SK-N-SH treated with all-trans-retinoic acid at 6 μM for 48 hours (cell line): ENCODE measurements around the gene SCGB1C2.

Experiments used
- ATAC-seq: fragments of 200-7000 bp; cut with Tn5 transposase; 3 replicates; pipeline ENCODE4 v1.9.1; 2020; ENCODE audit warnings: mild to moderate bottlenecking, moderate library complexity
- BACH2 ChIP-seq: fragments of 250-450 bp; sonication (Bioruptor Pico); IDR thresholded peaks from 2 replicates; pipeline ENCODE4 v1.9.0; 2021; ENCODE audit warnings: mild to moderate bottlenecking, borderline replicate concordance
- CSDC2 ChIP-seq: fragments of 250-450 bp; sonication (Bioruptor Pico); IDR thresholded peaks from 2 replicates; pipeline ENCODE4 v1.5.0; 2020; ENCODE audit warnings: mild to moderate bottlenecking, moderate library complexity
- ESRRG ChIP-seq: fragments of 250-450 bp; sonication (Bioruptor Pico); IDR thresholded peaks from 2 replicates; pipeline ENCODE4 v1.6.1; 2021; ENCODE audit warnings: mild to moderate bottlenecking
- GLIS3 ChIP-seq: fragments of 250-450 bp; sonication (Bioruptor Pico); IDR thresholded peaks from 2 replicates; pipeline ENCODE4 v1.5.0; 2020; ENCODE audit warnings: mild to moderate bottlenecking, moderate library complexity
- ISL1 ChIP-seq: fragments of 250-450 bp; sonication (Bioruptor Pico); IDR thresholded peaks from 2 replicates; pipeline ENCODE4 v2.1.2; 2022; ENCODE audit warnings: mild to moderate bottlenecking, moderate library complexity
- OSR1 ChIP-seq: fragments of 250-450 bp; sonication (Bioruptor Pico); IDR thresholded peaks from 2 replicates; pipeline ENCODE4 v1.8.0; 2022; ENCODE audit warnings: moderate library complexity, mild to moderate bottlenecking, inconsistent platforms
- PATZ1 ChIP-seq: fragments of 250-450 bp; sonication (Bioruptor Pico); IDR thresholded peaks from 2 replicates; pipeline ENCODE4 v1.8.0; 2020; ENCODE audit warnings: mild to moderate bottlenecking, moderate library complexity, borderline replicate concordance
- PPARA ChIP-seq: fragments of 250-450 bp; sonication (Bioruptor Pico); IDR thresholded peaks from 2 replicates; pipeline ENCODE4 v1.5.0; 2020; ENCODE audit warnings: mild to moderate bottlenecking, borderline replicate concordance
- RARB ChIP-seq: fragments of 250-450 bp; sonication (Bioruptor Pico); IDR thresholded peaks from 2 replicates; pipeline ENCODE4 v1.8.0; 2021; ENCODE audit warnings: mild to moderate bottlenecking, moderate library complexity
- SNAI2 ChIP-seq: fragments of 250-450 bp; sonication (Bioruptor Pico); IDR thresholded peaks from 2 replicates; pipeline ENCODE4 v1.5.0; 2020; ENCODE audit warnings: mild to moderate bottlenecking, moderate library complexity
- TCF4 ChIP-seq: fragments of 250-450 bp; sonication (Bioruptor Pico); IDR thresholded peaks from 2 replicates; pipeline ENCODE4 v1.8.0; 2021; ENCODE audit warnings: mild to moderate bottlenecking, moderate library complexity, borderline replicate concordance
- TOX ChIP-seq: fragments of 250-450 bp; sonication (Bioruptor Pico); IDR thresholded peaks from 2 replicates; pipeline ENCODE4 v1.8.0; 2021; ENCODE audit warnings: mild to moderate bottlenecking, moderate library complexity, borderline replicate concordance
- TSHZ2 ChIP-seq: fragments of 250-450 bp; sonication (Bioruptor Pico); IDR thresholded peaks from 2 replicates; pipeline ENCODE4 v1.5.0; 2020; ENCODE audit warnings: mild to moderate bottlenecking, moderate library complexity
- ZC3H10 ChIP-seq: fragments of 250-450 bp; sonication (Bioruptor Pico); IDR thresholded peaks from 2 replicates; pipeline ENCODE4 v1.5.1; 2021; ENCODE audit warnings: mild to moderate bottlenecking, moderate library complexity
- ZFP3 ChIP-seq: fragments of 250-450 bp; sonication (Bioruptor Pico); IDR thresholded peaks from 2 replicates; pipeline ENCODE4 v1.5.0; 2020; ENCODE audit warnings: mild to moderate bottlenecking, moderate library complexity
- ZFP30 ChIP-seq: fragments of 450-650 bp; formaldehyde crosslinking; IDR thresholded peaks from 2 replicates; pipeline ENCODE4 v1.5.0; 2022; ENCODE audit warnings: mild to moderate bottlenecking, moderate library complexity
- ZNF565 ChIP-seq: fragments of 450-650 bp; formaldehyde crosslinking; conservative IDR thresholded peaks from 2 replicates; pipeline ENCODE4 v1.5.0; 2020; ENCODE audit warnings: low read depth, mild to moderate bottlenecking, moderate library complexity
- ZNF70 ChIP-seq: fragments of 450-650 bp; formaldehyde crosslinking; IDR thresholded peaks from 2 replicates; pipeline ENCODE4 v1.5.0; 2020; ENCODE audit warnings: mild to moderate bottlenecking, moderate library complexity
- ZNF8 ChIP-seq: fragments of 450-650 bp; formaldehyde crosslinking; IDR thresholded peaks from 2 replicates; pipeline ENCODE4 v1.5.0; 2020; ENCODE audit warnings: mild to moderate bottlenecking, moderate library complexity
- TF ChIP-seq, protein P1 (sequence below): fragments of 250-450 bp; sonication (Bioruptor Pico); IDR thresholded peaks from 2 replicates; pipeline ENCODE4 v1.5.1; 2020; ENCODE audit warnings: low read depth, mild to moderate bottlenecking, moderate library complexity
- TF ChIP-seq, protein P2 (sequence below): fragments of 250-450 bp; sonication (Bioruptor Pico); IDR thresholded peaks from 2 replicates; pipeline ENCODE4 v1.8.0; 2021; ENCODE audit warnings: low read depth, mild to moderate bottlenecking, moderate library complexity, borderline replicate concordance

SCGB1C2 gene

GRCh38 chr17:156946-157345 lies 19.6 kb downstream of the SCGB1C2 start:
- no peak for ATAC-seq
- TF ChIP-seq ZFP30 (CRISPR knock-in tag) (no peak), ZNF565 (CRISPR knock-in tag) (no peak), ESRRG (no peak), ISL1 (CRISPR knock-in tag) (no peak), PATZ1 (no peak), ZC3H10 (CRISPR knock-in tag) (no peak), PPARA (CRISPR knock-in tag) (no peak), ZNF8 (CRISPR knock-in tag) (no peak), ZNF70 (no peak), GLIS3 (no peak), ZFP3 (no peak), OSR1 (no peak), BACH2 (CRISPR knock-in tag) (no peak), TSHZ2 (no peak), CSDC2 (CRISPR knock-in tag) (no peak), SNAI2 (CRISPR knock-in tag) (no peak), RARB (CRISPR knock-in tag) (no peak), TCF4 (CRISPR knock-in tag) (no peak)
- TF ChIP-seq, protein P1, sequence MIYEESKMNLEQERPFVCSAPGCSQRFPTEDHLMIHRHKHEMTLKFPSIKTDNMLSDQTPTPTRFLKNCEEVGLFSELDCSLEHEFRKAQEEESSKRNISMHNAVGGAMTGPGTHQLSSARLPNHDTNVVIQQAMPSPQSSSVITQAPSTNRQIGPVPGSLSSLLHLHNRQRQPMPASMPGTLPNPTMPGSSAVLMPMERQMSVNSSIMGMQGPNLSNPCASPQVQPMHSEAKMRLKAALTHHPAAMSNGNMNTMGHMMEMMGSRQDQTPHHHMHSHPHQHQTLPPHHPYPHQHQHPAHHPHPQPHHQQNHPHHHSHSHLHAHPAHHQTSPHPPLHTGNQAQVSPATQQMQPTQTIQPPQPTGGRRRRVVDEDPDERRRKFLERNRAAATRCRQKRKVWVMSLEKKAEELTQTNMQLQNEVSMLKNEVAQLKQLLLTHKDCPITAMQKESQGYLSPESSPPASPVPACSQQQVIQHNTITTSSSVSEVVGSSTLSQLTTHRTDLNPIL (CRISPR knock-in tag) = no peak
- TF ChIP-seq, protein P2, sequence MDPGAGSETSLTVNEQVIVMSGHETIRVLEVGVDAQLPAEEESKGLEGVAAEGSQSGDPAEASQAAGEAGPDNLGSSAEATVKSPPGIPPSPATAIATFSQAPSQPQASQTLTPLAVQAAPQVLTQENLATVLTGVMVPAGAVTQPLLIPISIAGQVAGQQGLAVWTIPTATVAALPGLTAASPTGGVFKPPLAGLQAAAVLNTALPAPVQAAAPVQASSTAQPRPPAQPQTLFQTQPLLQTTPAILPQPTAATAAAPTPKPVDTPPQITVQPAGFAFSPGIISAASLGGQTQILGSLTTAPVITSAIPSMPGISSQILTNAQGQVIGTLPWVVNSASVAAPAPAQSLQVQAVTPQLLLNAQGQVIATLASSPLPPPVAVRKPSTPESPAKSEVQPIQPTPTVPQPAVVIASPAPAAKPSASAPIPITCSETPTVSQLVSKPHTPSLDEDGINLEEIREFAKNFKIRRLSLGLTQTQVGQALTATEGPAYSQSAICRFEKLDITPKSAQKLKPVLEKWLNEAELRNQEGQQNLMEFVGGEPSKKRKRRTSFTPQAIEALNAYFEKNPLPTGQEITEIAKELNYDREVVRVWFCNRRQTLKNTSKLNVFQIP = no peak

GRCh38 chr17:157901-158300 lies 20.5 kb downstream of the SCGB1C2 start:
- ATAC-seq = no peak
- no peak for TF ChIP-seq ZFP3
- no peak for TF ChIP-seq ZNF565 (CRISPR knock-in tag)
- no peak for TF ChIP-seq OSR1
- TF ChIP-seq PATZ1 = no peak
- TF ChIP-seq GLIS3 = no peak
- TF ChIP-seq TOX (CRISPR knock-in tag) = no peak
- TF ChIP-seq RARB (CRISPR knock-in tag) = no peak
- no peak for TF ChIP-seq ZFP30 (CRISPR knock-in tag)
- no peak for TF ChIP-seq TSHZ2
- TF ChIP-seq PPARA (CRISPR knock-in tag) = no peak
- no peak for TF ChIP-seq ESRRG
- no peak for TF ChIP-seq ZC3H10 (CRISPR knock-in tag)
- TF ChIP-seq, protein P2 = no peak
- no peak for TF ChIP-seq ZNF70
- TF ChIP-seq, all 23 proteins: peak for 0
